H1 (cell line): ENCODE measurements around the gene KATNAL1. TPM values are rescaled to one million over a fixed set of nuclear protein-coding genes. Genes with fewer than 3 reads are reported as not detected.
A peak's percentile ranks its signal among the peaks of the same experiment; 100 is the strongest.

Source experiments
- CTCF ChIA-PET: fragments of 300-600 bp; sonication (Branson Sonifier 250); formaldehyde crosslinking; loops from one replicate; lab custom pipeline; 2021; ENCODE audit not compliant: partially characterized antibody; lab: Charles Lee
- POLR2A ChIA-PET: fragments of 300-600 bp; sonication (Branson Sonifier 250); formaldehyde crosslinking; loops from one replicate; lab custom pipeline; 2021; ENCODE audit warnings: inconsistent platforms; ENCODE audit not compliant: partially characterized antibody; lab: Charles Lee
- DNase-seq, 2 experiments: peaks; one replicate each; pipeline versions ENCODE4 v3.0.0 to v3.0.0-alpha.2; 2010 to 2022; ENCODE audit warnings: low spot score in 2 of 2, low read depth in 1 of 2, mixed read lengths in 1 of 2
- FAIRE-seq: peaks from 2 replicates; lab custom pipeline; 2011; peaks lifted over from hg19 to GRCh38; lab: Jason Lieb, UNC
- H2AFZ ChIP-seq: 2 replicates; pipeline ENCODE4 v1.8.1; 2012; ENCODE audit warnings: low read length, inconsistent platforms
- H2AK5ac ChIP-seq: 2 replicates; pipeline ENCODE4 v1.6.1; 2013; ENCODE audit warnings: low read depth, low read length
- H2BK120ac ChIP-seq: replicated peaks from 2 replicates; pipeline ENCODE3; 2013; ENCODE audit warnings: low read depth, low read length, inconsistent platforms
- H2BK12ac ChIP-seq: 2 replicates; pipeline ENCODE4 v1.6.1; 2013; ENCODE audit warnings: low read depth, low read length
- H2BK15ac ChIP-seq: 2 replicates; pipeline ENCODE4 v1.6.1; 2013; ENCODE audit warnings: low read length
- H2BK20ac ChIP-seq: 2 replicates; pipeline ENCODE4 v1.6.1; 2013; ENCODE audit warnings: low read length
- H2BK5ac ChIP-seq: 2 replicates; pipeline ENCODE4 v1.6.1; 2013; ENCODE audit warnings: low read depth, low read length
- H3K14ac ChIP-seq: 2 replicates; pipeline ENCODE4 v1.6.1; 2013; ENCODE audit warnings: inconsistent platforms; ENCODE audit not compliant: insufficient read length
- H3K18ac ChIP-seq: 2 replicates; pipeline ENCODE4 v1.6.1; 2013; ENCODE audit warnings: low read length; ENCODE audit errors: extremely low read depth
- H3K23ac ChIP-seq: 2 replicates; pipeline ENCODE4 v1.6.1; 2013; ENCODE audit warnings: inconsistent platforms; ENCODE audit not compliant: insufficient read length
- H3K23me2 ChIP-seq: 2 replicates; pipeline ENCODE4 v1.6.1; 2013; ENCODE audit warnings: low read depth, low read length
- H3K27ac ChIP-seq: 2 replicates; pipeline ENCODE4 v1.6.1; 2011; ENCODE audit warnings: low read depth, low read length, inconsistent platforms
- H3K27me3 ChIP-seq, 4 experiments: replicated peaks in 1 of 4; 1 replicate in 1 of 4; 2 replicates in 3 of 4; pipeline versions ENCODE4 v1.6.1 to v1.8.1; 2011 to 2013; ENCODE audit warnings: low read length in 3 of 4, mild to moderate bottlenecking in 3 of 4, inconsistent platforms in 2 of 4, mixed read lengths in 2 of 4, moderate library complexity in 1 of 4; ENCODE audit not compliant: control insufficient read depth in 3 of 4, insufficient read depth in 3 of 4; ENCODE audit errors: extremely low read depth in 1 of 4
- H3K36me3 ChIP-seq, 4 experiments: 2 replicates each; pipeline versions ENCODE4 v1.6.1 to v1.8.1; 2011 to 2013; ENCODE audit warnings: mild to moderate bottlenecking in 4 of 4, low read length in 3 of 4, moderate library complexity in 2 of 4, control low read depth in 1 of 4, inconsistent platforms in 1 of 4; ENCODE audit not compliant: insufficient read depth in 4 of 4, control insufficient read depth in 2 of 4
- H3K4ac ChIP-seq: replicated peaks from 2 replicates; pipeline ENCODE3; 2013; ENCODE audit warnings: low read length, low read depth, mixed read lengths, inconsistent platforms; ENCODE audit not compliant: insufficient read length
- H3K4me1 ChIP-seq, 4 experiments: replicated peaks in 1 of 4; 1 replicate in 1 of 4; 2 replicates in 3 of 4; pipeline versions ENCODE4 v1.6.1 to v1.8.1; 2011 to 2013; ENCODE audit warnings: low read length in 3 of 4, inconsistent platforms in 2 of 4, mixed read lengths in 1 of 4; ENCODE audit not compliant: insufficient read depth in 4 of 4, control insufficient read depth in 3 of 4
- H3K4me2 ChIP-seq, 2 experiments: 2 replicates each; pipeline versions ENCODE4 v1.6.1 to v1.8.1; 2011 to 2013; ENCODE audit warnings: low read depth in 2 of 2, low read length in 2 of 2, control low read depth in 1 of 2, inconsistent platforms in 1 of 2, mild to moderate bottlenecking in 1 of 2; ENCODE audit not compliant: insufficient read depth in 1 of 2
- H3K4me3 ChIP-seq, 4 experiments: fragments of 200-600, 300-600 bp in 1 of 4; sonication (generic), shearing (Covaris generic), sonication (Bioruptor Twin) in 1 of 4; 2 replicates each; pipeline versions ENCODE4 v1.5.1 to v1.8.1; 2011 to 2016; ENCODE audit warnings: low read length in 4 of 4, low read depth in 3 of 4, control low read depth in 2 of 4, inconsistent platforms in 2 of 4, mild to moderate bottlenecking in 2 of 4, mixed read lengths in 1 of 4, moderate library complexity in 1 of 4; ENCODE audit not compliant: insufficient read depth in 2 of 4; ENCODE audit errors: extremely low read depth in 1 of 4
- H3K56ac ChIP-seq: replicated peaks from 2 replicates; pipeline ENCODE3; 2013; ENCODE audit warnings: low read depth, mild to moderate bottlenecking, mixed read lengths, low read length, inconsistent platforms; ENCODE audit not compliant: insufficient read length
- H3K79me1 ChIP-seq: 2 replicates; pipeline ENCODE4 v1.6.1; 2013; ENCODE audit warnings: low read depth, low read length, control low read depth
- H3K79me2 ChIP-seq, 2 experiments: 2 replicates each; pipeline versions ENCODE4 v1.6.1 to v1.8.1; 2012 to 2013; ENCODE audit warnings: low read length in 2 of 2, mild to moderate bottlenecking in 2 of 2, inconsistent platforms in 1 of 2; ENCODE audit not compliant: insufficient read depth in 2 of 2, control insufficient read depth in 1 of 2
- H3K9ac ChIP-seq, 4 experiments: replicated peaks in 1 of 4; 1 replicate in 1 of 4; 2 replicates in 3 of 4; pipeline versions ENCODE4 v1.6.1 to v1.8.1; 2011 to 2013; ENCODE audit warnings: low read depth in 3 of 4, low read length in 3 of 4, control low read depth in 2 of 4, mild to moderate bottlenecking in 2 of 4, moderate library complexity in 2 of 4, inconsistent platforms in 1 of 4; ENCODE audit errors: extremely low read depth in 1 of 4
- H3K9me3 ChIP-seq, 2 experiments: 2 replicates each; pipeline versions ENCODE4 v1.6.1 to v1.8.1; 2012 to 2013; ENCODE audit warnings: mild to moderate bottlenecking in 2 of 2, moderate library complexity in 2 of 2, control low read depth in 1 of 2, inconsistent platforms in 1 of 2, low read depth in 1 of 2, low read length in 1 of 2, mixed read lengths in 1 of 2; ENCODE audit not compliant: insufficient read depth in 2 of 2
- H4K20me1 ChIP-seq, 2 experiments: replicated peaks in 1 of 2; 2 replicates each; pipeline versions ENCODE3 to v1.8.1; 2011 to 2013; ENCODE audit warnings: inconsistent platforms in 2 of 2, low read length in 2 of 2, mild to moderate bottlenecking in 1 of 2; ENCODE audit not compliant: insufficient read depth in 2 of 2, control insufficient read depth in 1 of 2
- H4K5ac ChIP-seq: 2 replicates; pipeline ENCODE4 v1.6.1; 2013; ENCODE audit warnings: low read length, low read depth, mixed read lengths, inconsistent platforms; ENCODE audit not compliant: insufficient read length
- H4K8ac ChIP-seq: 2 replicates; pipeline ENCODE4 v1.8.0; 2013; ENCODE audit warnings: mild to moderate bottlenecking, moderate library complexity, low read length, inconsistent platforms; ENCODE audit not compliant: insufficient read depth; ENCODE audit errors: extremely low read depth
- H4K91ac ChIP-seq: replicated peaks from 2 replicates; pipeline ENCODE3; 2013; ENCODE audit warnings: low read length, mixed read lengths, inconsistent platforms; ENCODE audit not compliant: insufficient read length
- CTCF ChIP-seq, 3 experiments: IDR thresholded peaks; 1 replicate in 2 of 3; 2 replicates in 1 of 3; pipeline versions ENCODE4 v1.5.1 to v1.6.1; 2011; ENCODE audit warnings: low read length in 3 of 3, mild to moderate bottlenecking in 3 of 3, inconsistent platforms in 2 of 3, low read depth in 1 of 3, moderate library complexity in 1 of 3; ENCODE audit not compliant: insufficient read depth in 1 of 3; ENCODE audit errors: control extremely low read depth in 1 of 3
- NANOG ChIP-seq: IDR thresholded peaks from 2 replicates; pipeline ENCODE4 v1.6.1; 2011; ENCODE audit warnings: low read length, low read depth, mild to moderate bottlenecking, inconsistent platforms; ENCODE audit not compliant: insufficient read depth, poor library complexity, severe bottlenecking
- RAD21 ChIP-seq, 2 experiments: IDR thresholded peaks in 1 of 2; conservative IDR thresholded peaks in 1 of 2; 2 replicates each; pipeline ENCODE4 v1.6.1; 2011; ENCODE audit warnings: low read depth in 2 of 2, low read length in 2 of 2, improper control_type of control experiment in 1 of 2, inconsistent platforms in 1 of 2, mild to moderate bottlenecking in 1 of 2, moderate library complexity in 1 of 2
- YY1 ChIP-seq: IDR thresholded peaks from 2 replicates; pipeline ENCODE4 v1.6.1; 2011; ENCODE audit warnings: low read depth, mild to moderate bottlenecking, low read length
- WGBS, 2 experiments: shearing (Covaris generic) in 1 of 2; methylation state at CpG; one replicate each; pipeline versions ENCODE4 v1.1.6 to v1.1.7; 2013 to 2015; ENCODE audit warnings: low lambda C conversion rate in 2 of 2, mixed read lengths in 2 of 2, inconsistent platforms in 1 of 2, low coverage in 1 of 2, missing lambda C conversion rate in 1 of 2; ENCODE audit not compliant: insufficient replicate concordance in 2 of 2, insufficient coverage in 1 of 2, insufficient read length in 1 of 2; ENCODE audit errors: extremely low coverage in 1 of 2, missing lambda C conversion rate in 1 of 2; 5-methylcytosine and 5-hydroxymethylcytosine counted together
- polyA plus RNA-seq, 7 experiments: library from polyadenylated mRNA; depleted of rRNA in 3 of 7; stranded (reverse) in 5 of 7; unstranded in 2 of 7; fragments of >200 nt in 5 of 7; fragments of 200-250 nt in 2 of 7; gene quantifications; 1 replicate in 5 of 7; 2 replicates in 1 of 7; 4 replicates in 1 of 7; pipeline versions ENCODE4 v1.2.1 to v1.2.3, GENCODE V29; 2011 to 2013; ENCODE audit warnings: missing spikeins in 2 of 7, mixed read lengths in 2 of 7
- total RNA-seq: library from RNA; stranded (reverse); fragmentation: NEBNext Ultra II Directional; extraction: Animal tissue kit (Norgen Biotek cat#: 25700); gene quantifications from 2 replicates; pipeline ENCODE4 v1.2.1, GENCODE V29; 2021

KATNAL1 gene
- total and polyA plus RNA-seq, 2 of the 8 experiments (the other 6 are each of a cell fraction or from before 2014, with no cell fraction given) = 4.0 to 13.2 TPM

DNA sequence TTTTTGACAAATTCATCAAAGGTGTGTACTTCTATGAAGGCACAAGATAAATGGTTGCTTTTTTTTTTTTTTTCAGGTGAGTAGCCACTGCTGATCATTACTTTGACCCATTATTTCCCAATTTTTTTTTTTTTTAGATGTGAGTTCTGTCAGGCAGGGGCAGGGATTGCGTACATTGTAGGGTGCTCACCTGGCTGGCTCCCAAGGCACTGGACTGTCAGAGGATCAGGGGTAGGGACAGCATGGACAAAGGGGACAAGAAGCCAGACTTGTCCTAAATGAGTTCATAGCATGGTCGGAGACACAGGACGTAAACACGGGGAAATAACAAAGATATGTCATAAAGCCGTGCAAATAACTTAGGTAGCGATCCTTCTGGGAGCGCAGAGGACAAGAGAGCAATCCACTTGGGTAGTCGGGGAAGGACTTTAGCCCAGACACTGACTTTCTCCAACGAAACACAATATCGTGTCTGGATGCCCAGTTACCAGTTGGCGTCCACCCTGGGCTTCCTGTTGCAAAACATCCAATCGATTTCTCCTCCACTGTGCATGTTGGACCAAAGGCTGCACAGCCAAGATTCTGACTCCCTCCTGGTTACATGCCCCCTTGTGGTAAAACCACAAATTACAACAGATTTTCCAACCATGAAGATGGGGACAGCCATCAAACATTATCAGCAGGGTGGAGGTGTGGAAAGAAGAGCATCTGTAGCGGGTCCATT, 27.5 kb upstream of the KATNAL1 start:
- no peak overlapping the region for H2BK20ac ChIP-seq
- H3K4me2 ChIP-seq = no peak overlapping the region
- no peak overlapping the region for H4K91ac ChIP-seq
- no peak overlapping the region for H4K5ac ChIP-seq
- no peak overlapping the region for H3K14ac ChIP-seq
- peak in 1 of 2 experiments; percentile 63 for DNase-seq
- no peak overlapping the region for H3K56ac ChIP-seq
- H4K8ac ChIP-seq = no peak overlapping the region
- peak overlapping the region; percentile 43; the same call in 1 of the 2 replicates for H2AK5ac ChIP-seq
- H4K20me1 ChIP-seq = no peaks in the 10 kb centered on the region
- WGBS, 2 experiments = 84% methylated on average over 13 of the region's 13 CpGs; no CpG with 5 or more reads in 1 of the 2 experiments
- no peaks in the 10 kb centered on the region for H3K79me1 ChIP-seq
- no peaks in the 10 kb centered on the region for H3K23me2 ChIP-seq
- no peak overlapping the region for H3K18ac ChIP-seq
- no peak overlapping the region for H2BK5ac ChIP-seq
- H3K4me1 ChIP-seq = peaks cover 0 to 5% (median 2%) of the 10 kb centered on the region in 4 experiments; a peak in 3 of 7 replicates
- no peak overlapping the region for H2BK15ac ChIP-seq
- no peak overlapping the region for H3K4me3 ChIP-seq
- peak; percentile 52 for FAIRE-seq
- ChIA-PET POLR2A (no interaction called here), CTCF (interaction anchor here (0.6 to 6.0 kb wide), 28 partner anchors 8 to 761 kb away, joined by 3 to 53 read pairs (median 3); partner anchors contain the start of gene KATNAL1)
- no peaks in the 10 kb centered on the region for H3K9me3 ChIP-seq
- H3K27ac ChIP-seq = no peak overlapping the region
- H3K9ac ChIP-seq = no peak overlapping the region
- TF ChIP-seq RAD21 (IDR thresholded peaks at IDR 0.05 in 1 of 2, conservative IDR thresholded peaks at IDR 0.05 in 1 of 2; ENCODE audit: low read depth in 2 of 2, low read length in 2 of 2) = peak; percentile 65 to 76
- peak; percentile 24 to 76 (median 71) for TF ChIP-seq CTCF (IDR thresholded peaks at IDR 0.05; ENCODE audit: control extremely low read depth in 1 of 3, insufficient read depth in 1 of 3, low read depth in 1 of 3, low read length in 3 of 3)
- TF ChIP-seq NANOG = no peak
- peak; percentile 46; the same call in 1 of the 2 replicates for TF ChIP-seq YY1
- H3K4ac ChIP-seq = no peak overlapping the region
- no peak overlapping the region for H3K23ac ChIP-seq
- H3K79me2 ChIP-seq = no peaks in the 10 kb centered on the region
- H2BK12ac ChIP-seq = no peak overlapping the region
- no peaks in the 10 kb centered on the region for H3K36me3 ChIP-seq
- H2BK120ac ChIP-seq = no peak overlapping the region
- no peaks in the 10 kb centered on the region; a peak in 1 of 7 replicates for H3K27me3 ChIP-seq
- no peak overlapping the region for H2AFZ ChIP-seq
